K562 (cell line): Measurements from ENCODE around the gene MYO1D. TPM values are rescaled to one million over a fixed set of nuclear protein-coding genes. Genes with fewer than 3 reads are reported as not detected.

ENCODE experiments used
- ATAC-seq: fragments of 200-7000 bp; cut with Tn5 transposase; 3 replicates; pipeline ENCODE4 v1.9.1; 2020; ENCODE audit warnings: moderate library complexity
- BruUV-seq: library from RNA; stranded (reverse); fragments of 400-500 nt; replicated peaks from 2 replicates; lab custom pipeline; 2021; lab: Mats Ljungman, UMichigan
- CTCF ChIA-PET: fragments of 300-600 bp; formaldehyde crosslinking; extraction: SDS; loops from one replicate; lab custom pipeline; 2021; ENCODE audit warnings: low intra/inter-chr PET ratio; lab: Yijun Ruan, JAX
- POLR2A ChIA-PET: fragments of 300-600, 350-650 bp; sonication (Branson Sonifier 250); formaldehyde crosslinking; extraction: SDS; loops from one replicate; lab custom pipeline; 2021; ENCODE audit warnings: antibody characterized with exemption, inconsistent platforms; lab: Yijun Ruan, JAX
- DNase-seq, 4 experiments: peaks; one replicate each; pipeline versions ENCODE4 v3.0.0 to v3.0.0-alpha.2; 2011 to 2018; ENCODE audit warnings: low spot score in 3 of 4, mixed read lengths in 3 of 4; ENCODE audit errors: extremely low read depth in 1 of 4
- FAIRE-seq: peaks from 2 replicates; lab custom pipeline; 2011; peaks lifted over from hg19 to GRCh38; lab: Jason Lieb, UNC
- H2AFZ ChIP-seq: 2 replicates; pipeline ENCODE4 v1.6.0; 2011; ENCODE audit warnings: low read depth, low read length, control low read depth, inconsistent platforms
- H3K27ac ChIP-seq: fragments of 200-600 bp; 3 replicates; pipeline ENCODE4 v1.8.0; 2011; ENCODE audit warnings: low read depth, mild to moderate bottlenecking, control low read depth, inconsistent platforms, low read length, moderate library complexity, mixed read lengths; ENCODE audit errors: extremely low read depth
- H3K27me3 ChIP-seq, 2 experiments: fragments of 300-600 bp in 1 of 2; 2 replicates in 1 of 2; 3 replicates in 1 of 2; pipeline versions ENCODE4 v1.6.0 to v1.8.0; 2011; ENCODE audit warnings: inconsistent platforms in 2 of 2, low read length in 2 of 2, mild to moderate bottlenecking in 1 of 2, mixed read lengths in 1 of 2, moderate library complexity in 1 of 2; ENCODE audit not compliant: control insufficient read depth in 2 of 2, insufficient read depth in 2 of 2
- H3K36me3 ChIP-seq: fragments of 300-600 bp; 3 replicates; pipeline ENCODE4 v1.8.0; 2011; ENCODE audit warnings: mild to moderate bottlenecking, low read length, inconsistent platforms; ENCODE audit not compliant: control insufficient read depth, insufficient read depth
- H3K4me1 ChIP-seq, 2 experiments: fragments of 200-600 bp in 1 of 2; replicated peaks in 1 of 2; 2 replicates in 1 of 2; 3 replicates in 1 of 2; pipeline versions ENCODE4 v1.5.1 to v1.8.0; 2011; ENCODE audit warnings: inconsistent platforms in 2 of 2, low read length in 2 of 2, mild to moderate bottlenecking in 1 of 2, mixed read lengths in 1 of 2, moderate library complexity in 1 of 2; ENCODE audit not compliant: control insufficient read depth in 2 of 2, insufficient read depth in 2 of 2
- H3K4me2 ChIP-seq: 2 replicates; pipeline ENCODE4 v1.6.1; 2011; ENCODE audit warnings: low read length, control low read depth, inconsistent platforms, mixed read lengths; ENCODE audit not compliant: insufficient read depth
- H3K4me3 ChIP-seq: fragments of 200-600 bp; sonication (generic), shearing (Covaris generic); 2 replicates; pipeline ENCODE4 v1.5.1; 2016; ENCODE audit warnings: control low read depth, inconsistent platforms
- H3K79me2 ChIP-seq: fragments of 200-600 bp; 3 replicates; pipeline ENCODE4 v1.8.0; 2011; ENCODE audit warnings: low read length, inconsistent platforms; ENCODE audit not compliant: control insufficient read depth, insufficient read depth
- H3K9ac ChIP-seq, 2 experiments: 2 replicates each; pipeline versions ENCODE4 v1.6.0 to v1.6.1; 2011; ENCODE audit warnings: low read depth in 2 of 2, low read length in 2 of 2, control low read depth in 1 of 2, inconsistent platforms in 1 of 2, mild to moderate bottlenecking in 1 of 2, mixed read lengths in 1 of 2; ENCODE audit not compliant: insufficient read depth in 1 of 2
- H3K9me1 ChIP-seq: one replicate; pipeline ENCODE4 v1.6.0; 2011; ENCODE audit warnings: inconsistent platforms, mild to moderate bottlenecking, low read length, moderate library complexity; ENCODE audit not compliant: control insufficient read depth, insufficient read depth
- H3K9me3 ChIP-seq: replicated peaks from 2 replicates; pipeline ENCODE4 v1.5.1; 2011; ENCODE audit warnings: low read depth, low read length, inconsistent platforms; ENCODE audit not compliant: control insufficient read depth, insufficient read depth
- H4K20me1 ChIP-seq: replicated peaks from 2 replicates; pipeline ENCODE4 v1.6.1; 2011; ENCODE audit warnings: low read length, inconsistent platforms, mixed read lengths; ENCODE audit not compliant: control insufficient read depth, insufficient read depth
- CBFA2T2 ChIP-seq: fragments of 450-650 bp; conservative IDR thresholded peaks from 2 replicates; pipeline ENCODE4 v1.6.1; 2017; ENCODE audit warnings: mild to moderate bottlenecking
- CBFA2T3 ChIP-seq: fragments of 450-650 bp; IDR thresholded peaks from 2 replicates; pipeline ENCODE4 v1.6.1; 2017
- FIP1L1 ChIP-seq: fragments of 200-400 bp; formaldehyde crosslinking; IDR thresholded peaks from 2 replicates; pipeline ENCODE4 v1.6.1; 2018; ENCODE audit warnings: mild to moderate bottlenecking, low read depth, low read length; ENCODE audit not compliant: poor library complexity, severe bottlenecking
- FOSL1 ChIP-seq: fragments of 200-800 bp; sonication (Bioruptor generic); conservative IDR thresholded peaks from 2 replicates; pipeline ENCODE4 v1.6.1; 2016; ENCODE audit warnings: missing genetic modification characterization, missing compliant biosample characterization
- MAFK ChIP-seq: IDR thresholded peaks from 2 replicates; pipeline ENCODE4 v1.6.1; 2011; ENCODE audit warnings: low read length, improper control_type of control experiment
- MCM5 ChIP-seq: fragments of 450-650 bp; IDR thresholded peaks from 2 replicates; pipeline ENCODE4 v1.6.1; 2016; ENCODE audit warnings: low read depth
- MECOM ChIP-seq: fragments of 250-450 bp; sonication (Bioruptor Pico); IDR thresholded peaks from 2 replicates; pipeline ENCODE4 v1.8.0; 2022; ENCODE audit warnings: inconsistent platforms
- MED1 ChIP-seq: sonication (generic); formaldehyde crosslinking; IDR thresholded peaks from 2 replicates; pipeline ENCODE4 v1.8.1; 2023; ENCODE audit warnings: missing genetic modification reagents, borderline replicate concordance
- PHF21A ChIP-seq: fragments of 450-650 bp; IDR thresholded peaks from 2 replicates; pipeline ENCODE4 v1.6.1; 2017; ENCODE audit warnings: low read depth, borderline replicate concordance
- RCOR1 ChIP-seq, 2 experiments: IDR thresholded peaks; 2 replicates each; pipeline ENCODE4 v1.6.1; 2012; ENCODE audit warnings: low read depth in 2 of 2, low read length in 2 of 2, borderline replicate concordance in 1 of 2, improper control_type of control experiment in 1 of 2
- RFX7 ChIP-seq: fragments of 250-450 bp; sonication (Bioruptor Pico); IDR thresholded peaks from 2 replicates; pipeline ENCODE4 v1.5.1; 2021; ENCODE audit warnings: mild to moderate bottlenecking
- SMAD2 ChIP-seq: fragments of 150-350 bp; IDR thresholded peaks from 2 replicates; pipeline ENCODE4 v1.6.1; 2014; ENCODE audit warnings: low read depth, mild to moderate bottlenecking, low read length
- SMAD3 ChIP-seq: fragments of 450-650 bp; formaldehyde crosslinking; conservative IDR thresholded peaks from 2 replicates; pipeline ENCODE4 v1.4.0; 2020; ENCODE audit warnings: mild to moderate bottlenecking
- ZKSCAN8 ChIP-seq: fragments of 200-800 bp; sonication (Bioruptor generic); IDR thresholded peaks from 2 replicates; pipeline ENCODE4 v1.6.1; 2016; ENCODE audit warnings: missing genetic modification characterization, missing compliant biosample characterization
- ZNF274 ChIP-seq: IDR thresholded peaks from 2 replicates; pipeline ENCODE4 v1.6.1; 2011; ENCODE audit warnings: low read depth, mild to moderate bottlenecking, low read length, moderate library complexity, borderline replicate concordance
- ZNF408 ChIP-seq: fragments of 250-450 bp; sonication (Bioruptor Pico); IDR thresholded peaks from 2 replicates; pipeline ENCODE4 v1.4.0; 2020; ENCODE audit warnings: low read depth, mild to moderate bottlenecking, moderate library complexity
- WGBS: fragments of 100-300 bp; shearing (Covaris generic); methylation state at CpG from one replicate; pipeline ENCODE4 v1.1.6; 2016; ENCODE audit warnings: low coverage, mixed read lengths; ENCODE audit not compliant: insufficient coverage; ENCODE audit errors: missing lambda C conversion rate; 5-methylcytosine and 5-hydroxymethylcytosine counted together
- in situ Hi-C: fragments of 300-500 bp; cut with MboI; formaldehyde crosslinking; loops from 4 replicates; pipeline ENCODE4 v1.15.0; 2018; ENCODE audit warnings: inconsistent platforms, mixed read lengths
- intact Hi-C: fragments of 100-400 bp; cut with micrococcal nuclease; formaldehyde crosslinking; loops from 2 replicates; pipeline ENCODE4 v1.14.2; 2022
- polyA plus RNA-seq, 8 experiments: library from polyadenylated mRNA; depleted of rRNA in 4 of 8; stranded (reverse) in 5 of 8; unstranded in 3 of 8; fragments of >200 nt; fragmentation: Nextera tagmentation in 2 of 8; fragmentation: Illumina TruSeq in 1 of 8; extraction: Ambion mirVana in 2 of 8; extraction: Trizol in 1 of 8; gene quantifications; 2 replicates each; pipeline versions ENCODE4 v1.2.1 to v1.2.3, GENCODE V29; 2011 to 2014; ENCODE audit warnings: inconsistent platforms in 1 of 8, missing spikeins in 1 of 8
- total RNA-seq, 7 experiments: library from RNA; depleted of rRNA in 6 of 7; stranded (reverse); fragments of >200 nt in 6 of 7; fragmentation: Illumina TruSeq in 2 of 7; extraction: Trizol in 2 of 7; gene quantifications; 2 replicates each; pipeline versions ENCODE4 v1.2.1 to v1.2.3, GENCODE V29; 2011 to 2021; ENCODE audit warnings: low replicate concordance in 1 of 7
- TF ChIP-seq, protein P1 (sequence below): fragments of 450-650 bp; formaldehyde crosslinking; IDR thresholded peaks from 2 replicates; pipeline ENCODE4 v1.4.0; 2022; ENCODE audit warnings: mild to moderate bottlenecking, moderate library complexity
- TF ChIP-seq, protein P2 (sequence below): sonication (generic); formaldehyde crosslinking; IDR thresholded peaks from 2 replicates; pipeline ENCODE4 v1.9.0; 2022; ENCODE audit warnings: mild to moderate bottlenecking, missing genetic modification reagents

MYO1D gene
- total and polyA plus RNA-seq, 9 of the 15 experiments (the other 6 are each of a cell fraction or from before 2014, with no cell fraction given), result 2.1 to 71.2 (median 45.4) TPM

DNA sequence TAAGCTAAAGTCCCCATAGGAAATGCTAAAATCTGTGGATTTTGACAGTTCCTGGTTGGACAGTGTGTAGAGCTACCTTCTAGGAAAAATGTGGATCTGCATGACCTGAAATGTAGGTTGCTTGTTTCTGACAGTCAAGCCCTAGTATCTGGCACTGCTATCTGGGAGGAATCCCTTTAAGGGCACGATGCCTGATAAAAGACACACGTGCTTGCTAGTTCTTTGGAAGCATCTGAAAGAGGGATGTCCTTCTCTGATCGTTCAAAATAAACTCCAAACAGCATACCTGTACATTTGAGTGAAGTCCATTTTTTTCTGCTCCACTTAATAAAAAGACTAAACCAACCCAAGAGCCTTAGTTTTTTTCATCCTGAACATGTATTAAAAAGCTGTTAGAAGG lies 288.8 kb downstream of the MYO1D start:
- no peak for DNase-seq

DNA sequence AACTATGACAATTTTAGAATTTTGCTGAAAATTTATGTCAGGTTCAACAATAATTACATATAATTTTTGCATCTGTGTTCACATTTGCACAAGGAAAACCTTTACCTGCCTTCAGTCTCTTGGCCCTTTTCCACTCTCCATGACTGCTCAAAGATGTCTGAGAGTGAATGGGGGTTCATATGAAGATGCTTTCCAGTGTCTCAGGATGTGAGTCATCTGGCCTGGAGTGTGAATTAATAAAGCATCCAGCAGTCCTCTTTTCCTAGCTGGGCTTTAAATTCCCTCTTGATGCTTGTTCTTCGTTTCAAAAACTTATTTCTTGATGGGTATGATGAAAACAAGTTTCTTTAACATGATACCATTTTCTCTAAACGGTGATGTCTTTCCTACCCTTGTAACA lies 290.3 kb downstream of the MYO1D start:
- H3K4me2 ChIP-seq, result no peak overlapping the region
- ATAC-seq, result no peak
- no peaks in the 10 kb centered on the region for H3K4me1 ChIP-seq
- H3K9me3 ChIP-seq, result no peaks in the 10 kb centered on the region; the same call in 1 of the 2 replicates
- POLR2A ChIA-PET, result no interaction called here
- H3K27ac ChIP-seq, result no peak overlapping the region
- CTCF ChIA-PET, result no interaction called here
- no peaks in the 10 kb centered on the region for H3K27me3 ChIP-seq
- 55% methylated on average over 2 of the region's 2 CpGs for WGBS
- no peaks in the 10 kb centered on the region for H3K79me2 ChIP-seq
- in situ Hi-C loops, result no loop called here
- no peak overlapping the region for H3K9ac ChIP-seq
- H3K36me3 ChIP-seq, result peaks cover 2% of the 10 kb centered on the region; the same call in 1 of the 3 replicates
- BruUV-seq, result no TSS peak
- no peak for DNase-seq
- H2AFZ ChIP-seq, result no peak overlapping the region
- H4K20me1 ChIP-seq, result no peaks in the 10 kb centered on the region
- H3K9me1 ChIP-seq, result no peaks in the 10 kb centered on the region
- TF ChIP-seq SMAD2 (no peak), CBFA2T2 (no peak), FIP1L1 (no peak), ZNF274 (no peak), PHF21A (no peak), MCM5 (no peak), MECOM (no peak), FOSL1 (no peak), MED1 (no peak), RFX7 (no peak), ZNF408 (no peak), CBFA2T3 (no peak), RCOR1 (IDR thresholded peaks at IDR 0.05; ENCODE audit: borderline replicate concordance in 1 of 2, low read depth in 2 of 2, low read length in 2 of 2) (no peak), ZKSCAN8 (no peak)
- TF ChIP-seq, protein P1, sequence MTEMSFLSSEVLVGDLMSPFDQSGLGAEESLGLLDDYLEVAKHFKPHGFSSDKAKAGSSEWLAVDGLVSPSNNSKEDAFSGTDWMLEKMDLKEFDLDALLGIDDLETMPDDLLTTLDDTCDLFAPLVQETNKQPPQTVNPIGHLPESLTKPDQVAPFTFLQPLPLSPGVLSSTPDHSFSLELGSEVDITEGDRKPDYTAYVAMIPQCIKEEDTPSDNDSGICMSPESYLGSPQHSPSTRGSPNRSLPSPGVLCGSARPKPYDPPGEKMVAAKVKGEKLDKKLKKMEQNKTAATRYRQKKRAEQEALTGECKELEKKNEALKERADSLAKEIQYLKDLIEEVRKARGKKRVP (CRISPR knock-in tag), result no peak
- TF ChIP-seq, protein P2, sequence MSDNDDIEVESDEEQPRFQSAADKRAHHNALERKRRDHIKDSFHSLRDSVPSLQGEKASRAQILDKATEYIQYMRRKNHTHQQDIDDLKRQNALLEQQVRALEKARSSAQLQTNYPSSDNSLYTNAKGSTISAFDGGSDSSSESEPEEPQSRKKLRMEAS (CRISPR knock-in tag), result no peak
- no peak overlapping the region for H3K4me3 ChIP-seq
- FAIRE-seq, result no peak
- intact Hi-C loops, result no loop called here

More for the DNA sequence above, 288.8 kb downstream of the MYO1D start:
- no peak overlapping the region for H2AFZ ChIP-seq
- POLR2A ChIA-PET, result no interaction called here
- H4K20me1 ChIP-seq, result no peaks in the 10 kb centered on the region
- CTCF ChIA-PET, result no interaction called here
- H3K27ac ChIP-seq, result no peak overlapping the region
- intact Hi-C loops (no loop called here), in situ Hi-C loops (no loop called here)
- no peaks in the 10 kb centered on the region for H3K27me3 ChIP-seq
- TF ChIP-seq MAFK, result no peak
- no peak for TF ChIP-seq SMAD3 (CRISPR knock-in tag)
- no peak overlapping the region for H3K9ac ChIP-seq
- no peak for ATAC-seq
- peaks cover 2% of the 10 kb centered on the region; the same call in 1 of the 3 replicates for H3K36me3 ChIP-seq
- no peak overlapping the region for H3K4me2 ChIP-seq
- 21% methylated on average over 3 of the region's 3 CpGs for WGBS
- no peaks in the 10 kb centered on the region for H3K79me2 ChIP-seq
- no peak overlapping the region for H3K4me3 ChIP-seq
- no peaks in the 10 kb centered on the region; the same call in 1 of the 2 replicates for H3K9me3 ChIP-seq
- H3K9me1 ChIP-seq, result no peaks in the 10 kb centered on the region
- no peak for FAIRE-seq
- no TSS peak for BruUV-seq
- no peaks in the 10 kb centered on the region for H3K4me1 ChIP-seq
